HG03565 (cell line): ENCODE results near the gene CDH7.

Source experiments
- ATAC-seq: cut with Tn5 transposase; IDR thresholded peaks from one replicate; pipeline ENCODE4 v1.9.1; 2021; ENCODE audit warnings: mild to moderate bottlenecking, moderate library complexity; ENCODE audit not compliant: unreplicated experiment

CDH7 gene

GRCh38 chr18:65768120-65768778, 17.4 kb downstream of the CDH7 start:
- ATAC-seq: no peak

- ATAC-seq: no peak
Measured at GRCh38 chr18:65769652-65770051, 18.8 kb downstream of the CDH7 start.

GRCh38 chr18:65786474-65786873, 35.7 kb downstream of the CDH7 start:
- ATAC-seq: no peak

- ATAC-seq: no peak
Measured at GRCh38 chr18:65788373-65788772, 37.6 kb downstream of the CDH7 start.

- no peak for ATAC-seq
Measured at GRCh38 chr18:65790604-65791003, 39.8 kb downstream of the CDH7 start.

- no peak for ATAC-seq
Measured at GRCh38 chr18:65791719-65792118, 40.9 kb downstream of the CDH7 start.

GRCh38 chr18:65792456-65793074, 41.8 kb downstream of the CDH7 start:
- ATAC-seq: no peak

- no peak for ATAC-seq
Measured at GRCh38 chr18:65808759-65809158, 57.9 kb downstream of the CDH7 start.

GRCh38 chr18:65811307-65811706, 60.5 kb downstream of the CDH7 start:
- no peak for ATAC-seq

- ATAC-seq: no peak
Measured at GRCh38 chr18:65815506-65815905, 64.7 kb downstream of the CDH7 start.

- ATAC-seq: no peak
Measured at GRCh38 chr18:65817178-65817577, 66.4 kb downstream of the CDH7 start.

GRCh38 chr18:65821911-65822310, 71.1 kb downstream of the CDH7 start:
- no peak for ATAC-seq

- ATAC-seq: no peak
Measured at GRCh38 chr18:65822826-65823225, 72.0 kb downstream of the CDH7 start.

GRCh38 chr18:65827444-65827843, 76.6 kb downstream of the CDH7 start:
- no peak for ATAC-seq

GRCh38 chr18:65835881-65836280, 85.1 kb downstream of the CDH7 start:
- ATAC-seq: no peak

- ATAC-seq: no peak
Measured at GRCh38 chr18:65846107-65846506, 95.3 kb downstream of the CDH7 start.

GRCh38 chr18:65852273-65852672, 101.5 kb downstream of the CDH7 start:
- ATAC-seq: no peak

GRCh38 chr18:65859075-65859474, 108.3 kb downstream of the CDH7 start:
- no peak for ATAC-seq

GRCh38 chr18:65869527-65869926, 118.7 kb downstream of the CDH7 start:
- ATAC-seq: no peak

- no peak for ATAC-seq
Measured at GRCh38 chr18:65876310-65876709, 125.5 kb downstream of the CDH7 start.

GRCh38 chr18:65897292-65897691, 146.5 kb downstream of the CDH7 start:
- no peak for ATAC-seq

- ATAC-seq: no peak
Measured at GRCh38 chr18:65901522-65901921, 150.7 kb downstream of the CDH7 start.

- ATAC-seq: no peak
Measured at GRCh38 chr18:65906621-65907034, 155.8 kb downstream of the CDH7 start.
